ENCODE data around the gene RPS28.

DNA sequence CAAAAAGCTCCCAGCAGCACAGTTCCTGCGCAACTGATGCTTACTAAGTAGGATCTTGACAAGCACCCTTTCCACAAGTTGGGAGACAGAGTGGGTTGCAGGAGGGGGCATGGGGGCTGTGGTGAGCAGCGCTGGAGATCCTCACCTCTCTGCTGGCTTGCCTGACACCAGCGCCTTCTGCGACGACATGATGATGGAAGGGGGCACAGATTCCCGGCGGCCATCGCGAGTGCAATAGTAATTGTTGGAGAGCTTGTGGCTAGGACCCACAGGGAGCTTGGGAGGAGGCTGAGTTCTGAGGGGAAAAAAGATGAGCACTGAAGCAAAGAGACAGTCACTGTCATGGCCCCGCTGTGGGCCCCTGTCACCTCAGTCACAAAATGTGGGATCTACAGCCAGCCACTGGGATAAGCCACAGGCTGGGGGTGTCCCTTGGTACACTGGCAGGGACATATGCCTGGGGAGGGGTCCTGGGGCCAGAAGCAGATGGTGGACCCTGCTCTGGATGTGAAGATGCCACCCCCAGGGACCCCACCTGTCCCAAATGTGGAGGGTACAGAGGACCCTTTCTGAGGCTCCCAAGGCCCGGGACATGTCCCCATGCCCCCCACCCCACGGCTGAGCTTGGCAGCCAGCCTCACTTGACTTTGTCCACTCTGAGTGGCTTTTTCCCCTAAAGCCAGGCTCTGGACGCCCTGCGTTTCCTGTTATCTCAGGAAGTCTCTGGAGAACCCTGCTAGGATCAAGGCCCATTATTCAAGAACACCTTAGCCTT is 4.8 kb upstream of the RPS28 start:
- TF ChIP-seq POLR2A (IDR thresholded peaks at IDR 0.05; ENCODE audit: low read depth, low read length) (no peak), POLR2AphosphoS5 (IDR thresholded peaks at IDR 0.05; ENCODE audit: low read depth, low read length) (no peak)

Data from GM12891 (cell line).